Tibial nerve (tissue), 3 donors: ENCODE data around the gene CDYL.

ENCODE experiments used
- CTCF ChIP-seq, 5 experiments: fragments of 200-600 bp in 3 of 5; fragments of 450-650 bp in 2 of 5; sonication (generic) in 3 of 5; IDR thresholded peaks; one replicate each; pipeline ENCODE4 v1.5.1; 2016 to 2019; ENCODE audit warnings: antibody characterized with exemption in 5 of 5, mild to moderate bottlenecking in 3 of 5, moderate library complexity in 2 of 5
- POLR2A ChIP-seq, 2 donors: fragments of 450-650 bp; IDR thresholded peaks; one replicate each; pipeline ENCODE4 v1.6.1; 2017; ENCODE audit warnings: antibody characterized with exemption in 2 of 2, mild to moderate bottlenecking in 2 of 2, moderate library complexity in 2 of 2

DNA sequence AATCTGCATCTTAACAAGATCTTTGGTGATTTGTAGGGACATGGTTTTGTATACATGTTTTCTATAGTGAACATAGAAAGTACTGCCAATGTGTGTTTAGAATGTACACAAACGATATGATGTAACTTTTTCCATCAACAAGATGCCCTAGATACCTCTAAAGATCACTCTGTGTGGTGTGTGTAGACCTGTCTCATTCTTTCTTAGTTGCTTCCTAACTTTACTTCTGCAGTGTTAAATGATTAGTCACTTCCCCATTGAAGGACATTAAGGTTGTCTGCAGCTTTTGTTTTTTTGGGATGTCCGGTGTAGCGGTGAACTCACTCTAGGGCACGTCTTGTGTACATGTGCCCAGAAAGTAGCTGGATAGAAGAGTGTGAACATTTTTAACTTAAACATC lies 35.9 kb downstream of the CDYL start:
- TF ChIP-seq POLR2A (IDR thresholded peaks at IDR 0.05) (no peak), CTCF (IDR thresholded peaks at IDR 0.05) (no peak)
